Measurements from ENCODE around the gene C1QL4. TPM values are rescaled to one million over a fixed set of nuclear protein-coding genes. Genes with fewer than 3 reads are reported as not detected.

The C1QL4 gene
- total and polyA plus RNA-seq, 2 of the 8 experiments (the other 6 are each of a cell fraction or from before 2014, with no cell fraction given): 0.28 to 0.63 TPM

DNA sequence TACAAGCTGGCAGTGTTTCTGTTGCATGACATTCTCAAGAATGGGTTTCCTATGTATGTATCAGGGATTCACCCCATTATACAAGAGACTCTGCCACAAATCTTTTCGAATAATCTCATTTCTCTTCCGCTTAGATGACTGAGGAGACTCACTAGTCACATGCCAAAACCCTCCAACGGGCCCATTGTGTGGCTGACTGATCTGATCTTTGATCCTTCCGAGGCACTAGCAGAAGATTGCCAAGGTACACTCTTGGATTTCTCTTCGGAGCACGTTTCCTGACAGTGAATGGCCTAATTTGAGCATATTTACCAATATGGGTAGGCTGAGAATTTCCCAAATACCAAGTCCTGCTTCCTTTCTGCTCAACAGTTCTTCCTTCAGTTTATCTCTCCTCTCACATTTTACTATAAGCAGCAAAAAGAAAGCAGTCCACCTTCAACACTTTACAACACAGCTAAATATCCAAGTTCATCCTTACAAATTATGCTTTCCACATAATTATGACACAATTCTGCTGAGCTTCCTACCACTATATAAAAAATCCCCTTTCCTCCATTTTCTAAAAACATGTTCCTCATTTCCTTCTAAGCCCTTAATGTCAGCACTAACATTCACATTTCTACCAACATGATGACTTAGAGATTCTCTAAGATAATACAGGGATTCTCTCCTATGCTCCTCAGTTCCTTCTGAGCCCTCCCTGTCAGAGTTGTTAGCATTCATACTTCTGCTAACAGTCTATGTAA lies 31.1 kb downstream of the C1QL4 start (continued):
- TF ChIP-seq JUND (IDR thresholded peaks at IDR 0.05; ENCODE audit: low read length) (no peak), TAF1 (IDR thresholded peaks at IDR 0.05; ENCODE audit: low read depth, low read length) (no peak), BRCA1 (IDR thresholded peaks at IDR 0.05; ENCODE audit: low read depth, low read length) (no peak), GABPA (IDR thresholded peaks at IDR 0.05; ENCODE audit: borderline replicate concordance, insufficient read depth, low read length) (no peak), JUN (IDR thresholded peaks at IDR 0.05; ENCODE audit: low read depth, low read length) (no peak), HDAC2 (IDR thresholded peaks at IDR 0.05; ENCODE audit: borderline replicate concordance in 1 of 2, low read depth in 2 of 2, low read length in 2 of 2) (no peak), SRF (IDR thresholded peaks at IDR 0.05; ENCODE audit: low read depth, low read length) (no peak), RAD21 (IDR thresholded peaks at IDR 0.05 in 1 of 2, conservative IDR thresholded peaks at IDR 0.05 in 1 of 2; ENCODE audit: low read depth in 2 of 2, low read length in 2 of 2) (no peak), TCF12 (IDR thresholded peaks at IDR 0.05; ENCODE audit: low read depth, low read length) (no peak), RBBP5 (IDR thresholded peaks at IDR 0.05; ENCODE audit: borderline replicate concordance, low read depth, low read length) (no peak)
- TF ChIP-seq, protein P1, sequence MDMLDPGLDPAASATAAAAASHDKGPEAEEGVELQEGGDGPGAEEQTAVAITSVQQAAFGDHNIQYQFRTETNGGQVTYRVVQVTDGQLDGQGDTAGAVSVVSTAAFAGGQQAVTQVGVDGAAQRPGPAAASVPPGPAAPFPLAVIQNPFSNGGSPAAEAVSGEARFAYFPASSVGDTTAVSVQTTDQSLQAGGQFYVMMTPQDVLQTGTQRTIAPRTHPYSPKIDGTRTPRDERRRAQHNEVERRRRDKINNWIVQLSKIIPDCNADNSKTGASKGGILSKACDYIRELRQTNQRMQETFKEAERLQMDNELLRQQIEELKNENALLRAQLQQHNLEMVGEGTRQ (IDR thresholded peaks at IDR 0.05; ENCODE audit: low read length): no peak

Measured in H1 (cell line).